ENCODE measurements around the gene CDH4.

GRCh38 chr20:61611401-61612180, 359.5 kb downstream of the CDH4 start:
- TF ChIP-seq KAT7 (CRISPR knock-in tag; IDR thresholded peaks at IDR 0.05; ENCODE audit: borderline replicate concordance) (no peak), CTCF (IDR thresholded peaks at IDR 0.05) (no peak), ZNF263 (CRISPR knock-in tag; IDR thresholded peaks at IDR 0.05; ENCODE audit: low read depth) (no peak)
